Measurements from ENCODE around the gene OR10AG1. TPM values are rescaled to one million over a fixed set of nuclear protein-coding genes. Genes with fewer than 3 reads are reported as not detected.

The OR10AG1 gene
- polyA plus RNA-seq, 1 donor from 2014 or later: not detected

DNA sequence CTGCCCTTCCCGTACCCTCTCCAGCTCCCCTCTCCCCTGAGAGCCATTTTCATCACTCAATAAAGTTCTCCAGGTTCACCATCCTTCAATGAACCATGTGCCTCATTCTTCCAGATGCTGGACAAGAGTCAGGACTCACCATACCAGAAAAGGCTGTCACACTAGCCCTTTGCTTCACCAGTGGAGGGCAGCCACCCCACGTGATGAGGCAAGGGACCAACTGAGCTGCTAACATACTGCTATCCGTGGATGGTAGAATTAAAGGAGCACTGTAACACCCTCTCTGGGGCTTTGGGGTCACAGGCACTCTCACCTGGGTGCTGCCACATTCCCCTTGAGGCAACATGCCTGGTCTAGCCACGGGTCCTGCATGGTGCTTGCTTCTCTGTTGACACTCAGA lies 20.4 kb downstream of the OR10AG1 start:
- H2AFZ ChIP-seq (ENCODE audit: low read depth, low read length): no peak overlapping the region
- TF ChIP-seq EP300 (conservative IDR thresholded peaks at IDR 0.05; ENCODE audit: poor library complexity, severe bottlenecking) (no peak), EZH2 (IDR thresholded peaks at IDR 0.05; ENCODE audit: borderline replicate concordance, insufficient read depth, low read length, poor library complexity, severe bottlenecking) (no peak), POLR2AphosphoS5 (IDR thresholded peaks at IDR 0.05) (no peak), MXI1 (conservative IDR thresholded peaks at IDR 0.05; ENCODE audit: poor library complexity, severe bottlenecking) (no peak), RAD21 (conservative IDR thresholded peaks at IDR 0.05) (no peak), TAF1 (IDR thresholded peaks at IDR 0.05; ENCODE audit: low read depth) (no peak), SMC3 (conservative IDR thresholded peaks at IDR 0.05; ENCODE audit: poor library complexity) (no peak)
- TF ChIP-seq, protein P1, sequence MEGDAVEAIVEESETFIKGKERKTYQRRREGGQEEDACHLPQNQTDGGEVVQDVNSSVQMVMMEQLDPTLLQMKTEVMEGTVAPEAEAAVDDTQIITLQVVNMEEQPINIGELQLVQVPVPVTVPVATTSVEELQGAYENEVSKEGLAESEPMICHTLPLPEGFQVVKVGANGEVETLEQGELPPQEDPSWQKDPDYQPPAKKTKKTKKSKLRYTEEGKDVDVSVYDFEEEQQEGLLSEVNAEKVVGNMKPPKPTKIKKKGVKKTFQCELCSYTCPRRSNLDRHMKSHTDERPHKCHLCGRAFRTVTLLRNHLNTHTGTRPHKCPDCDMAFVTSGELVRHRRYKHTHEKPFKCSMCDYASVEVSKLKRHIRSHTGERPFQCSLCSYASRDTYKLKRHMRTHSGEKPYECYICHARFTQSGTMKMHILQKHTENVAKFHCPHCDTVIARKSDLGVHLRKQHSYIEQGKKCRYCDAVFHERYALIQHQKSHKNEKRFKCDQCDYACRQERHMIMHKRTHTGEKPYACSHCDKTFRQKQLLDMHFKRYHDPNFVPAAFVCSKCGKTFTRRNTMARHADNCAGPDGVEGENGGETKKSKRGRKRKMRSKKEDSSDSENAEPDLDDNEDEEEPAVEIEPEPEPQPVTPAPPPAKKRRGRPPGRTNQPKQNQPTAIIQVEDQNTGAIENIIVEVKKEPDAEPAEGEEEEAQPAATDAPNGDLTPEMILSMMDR (IDR thresholded peaks at IDR 0.05; ENCODE audit: poor library complexity, severe bottlenecking): no peak
- TF ChIP-seq, protein P2, sequence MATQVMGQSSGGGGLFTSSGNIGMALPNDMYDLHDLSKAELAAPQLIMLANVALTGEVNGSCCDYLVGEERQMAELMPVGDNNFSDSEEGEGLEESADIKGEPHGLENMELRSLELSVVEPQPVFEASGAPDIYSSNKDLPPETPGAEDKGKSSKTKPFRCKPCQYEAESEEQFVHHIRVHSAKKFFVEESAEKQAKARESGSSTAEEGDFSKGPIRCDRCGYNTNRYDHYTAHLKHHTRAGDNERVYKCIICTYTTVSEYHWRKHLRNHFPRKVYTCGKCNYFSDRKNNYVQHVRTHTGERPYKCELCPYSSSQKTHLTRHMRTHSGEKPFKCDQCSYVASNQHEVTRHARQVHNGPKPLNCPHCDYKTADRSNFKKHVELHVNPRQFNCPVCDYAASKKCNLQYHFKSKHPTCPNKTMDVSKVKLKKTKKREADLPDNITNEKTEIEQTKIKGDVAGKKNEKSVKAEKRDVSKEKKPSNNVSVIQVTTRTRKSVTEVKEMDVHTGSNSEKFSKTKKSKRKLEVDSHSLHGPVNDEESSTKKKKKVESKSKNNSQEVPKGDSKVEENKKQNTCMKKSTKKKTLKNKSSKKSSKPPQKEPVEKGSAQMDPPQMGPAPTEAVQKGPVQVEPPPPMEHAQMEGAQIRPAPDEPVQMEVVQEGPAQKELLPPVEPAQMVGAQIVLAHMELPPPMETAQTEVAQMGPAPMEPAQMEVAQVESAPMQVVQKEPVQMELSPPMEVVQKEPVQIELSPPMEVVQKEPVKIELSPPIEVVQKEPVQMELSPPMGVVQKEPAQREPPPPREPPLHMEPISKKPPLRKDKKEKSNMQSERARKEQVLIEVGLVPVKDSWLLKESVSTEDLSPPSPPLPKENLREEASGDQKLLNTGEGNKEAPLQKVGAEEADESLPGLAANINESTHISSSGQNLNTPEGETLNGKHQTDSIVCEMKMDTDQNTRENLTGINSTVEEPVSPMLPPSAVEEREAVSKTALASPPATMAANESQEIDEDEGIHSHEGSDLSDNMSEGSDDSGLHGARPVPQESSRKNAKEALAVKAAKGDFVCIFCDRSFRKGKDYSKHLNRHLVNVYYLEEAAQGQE (IDR thresholded peaks at IDR 0.05; ENCODE audit: borderline replicate concordance): no peak
- H3K4me3 ChIP-seq (ENCODE audit: low read length): no peak overlapping the region
- no peaks in the 10 kb centered on the region for H3K36me3 ChIP-seq (ENCODE audit: insufficient read depth, low read length)
- H3K4me2 ChIP-seq (ENCODE audit: low read length): no peak overlapping the region
- H3K9me3 ChIP-seq (ENCODE audit: low read length): no peaks in the 10 kb centered on the region
- H3K9me2 ChIP-seq (ENCODE audit: insufficient read depth, low read length): no peaks in the 10 kb centered on the region
- H3K27me3 ChIP-seq (ENCODE audit: insufficient read depth, low read depth, low read length): no peaks in the 10 kb centered on the region
- H3K79me2 ChIP-seq (replicated peaks; ENCODE audit: insufficient read depth, low read length): no peaks in the 10 kb centered on the region
- H3K9ac ChIP-seq (ENCODE audit: low read length): no peak overlapping the region
- H4K20me1 ChIP-seq (ENCODE audit: insufficient read depth): no peaks in the 10 kb centered on the region
- H3F3A ChIP-seq (ENCODE audit: insufficient read depth, low read length, poor library complexity, severe bottlenecking): no peaks in the 10 kb centered on the region
- no peak overlapping the region for H3K27ac ChIP-seq (ENCODE audit: low read length)

DNA sequence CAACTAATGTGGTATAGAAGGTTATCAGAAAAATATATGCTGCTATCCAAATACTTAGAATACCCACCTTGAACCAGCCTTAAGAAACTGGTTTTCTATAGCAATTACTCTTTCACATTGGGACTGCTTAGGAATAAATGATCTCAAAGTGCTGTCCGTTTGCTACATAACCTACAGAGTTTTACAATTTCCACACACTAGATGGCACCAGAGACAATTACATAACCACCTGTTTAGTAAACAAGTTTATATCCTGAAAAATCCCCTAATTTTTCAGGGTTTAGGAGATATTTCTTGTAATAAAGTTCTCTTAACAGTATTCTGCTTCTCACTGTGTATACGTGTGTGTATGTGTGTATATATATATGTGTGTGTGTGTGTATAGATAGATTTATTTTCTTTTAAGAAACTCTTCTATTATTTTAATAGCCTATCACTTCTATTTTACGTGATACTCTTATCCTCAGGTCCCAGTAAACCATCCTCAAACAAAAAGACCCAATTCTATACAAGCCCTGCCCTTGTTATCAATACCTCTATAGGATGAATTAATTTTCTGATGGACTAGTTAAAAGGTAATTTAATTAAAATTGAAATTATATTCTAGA lies 26.9 kb downstream of the OR10AG1 start:
- H3K9me3 ChIP-seq (ENCODE audit: low read length): no peaks in the 10 kb centered on the region
- H3K36me3 ChIP-seq (ENCODE audit: insufficient read depth, low read length): no peaks in the 10 kb centered on the region
- H3K9me2 ChIP-seq (ENCODE audit: insufficient read depth, low read length): no peaks in the 10 kb centered on the region
- no peak overlapping the region for H2AFZ ChIP-seq (ENCODE audit: low read depth, low read length)
- H4K20me1 ChIP-seq (ENCODE audit: insufficient read depth): no peaks in the 10 kb centered on the region
- H3F3A ChIP-seq (ENCODE audit: insufficient read depth, low read length, poor library complexity, severe bottlenecking): no peaks in the 10 kb centered on the region
- H3K4me2 ChIP-seq (ENCODE audit: low read length): no peak overlapping the region
- no peak overlapping the region for H3K4me3 ChIP-seq (ENCODE audit: low read length)
- TF ChIP-seq SMC3 (conservative IDR thresholded peaks at IDR 0.05; ENCODE audit: poor library complexity): peak; percentile 92
- no peak for TF ChIP-seq EP300 (conservative IDR thresholded peaks at IDR 0.05; ENCODE audit: poor library complexity, severe bottlenecking)
- no peak for TF ChIP-seq TAF1 (IDR thresholded peaks at IDR 0.05; ENCODE audit: low read depth)
- TF ChIP-seq POLR2AphosphoS5 (IDR thresholded peaks at IDR 0.05): no peak
- TF ChIP-seq, protein P1 (IDR thresholded peaks at IDR 0.05; ENCODE audit: poor library complexity, severe bottlenecking): peak; percentile 87
- no peak for TF ChIP-seq EZH2 (IDR thresholded peaks at IDR 0.05; ENCODE audit: borderline replicate concordance, insufficient read depth, low read length, poor library complexity, severe bottlenecking)
- peak; percentile 89 for TF ChIP-seq RAD21 (conservative IDR thresholded peaks at IDR 0.05)
- TF ChIP-seq MXI1 (conservative IDR thresholded peaks at IDR 0.05; ENCODE audit: poor library complexity, severe bottlenecking): no peak
- H3K9ac ChIP-seq (ENCODE audit: low read length): no peak overlapping the region
- no peaks in the 10 kb centered on the region for H3K27me3 ChIP-seq (ENCODE audit: insufficient read depth, low read depth, low read length)
- no peak overlapping the region for H3K27ac ChIP-seq (ENCODE audit: low read length)
- no peaks in the 10 kb centered on the region for H3K79me2 ChIP-seq (replicated peaks; ENCODE audit: insufficient read depth, low read length)

Measured in neural cell (in vitro differentiated cells).